Stimulated activated CD4-positive, alpha-beta T cell treated with anti-CD3 and anti-CD28 coated beads, Interleukin-12 subunit alpha, Interleukin-12 subunit beta, amount 100 ng/mL, for 4 hours (primary cell): ENCODE results near the gene FRAT1.
A peak's percentile ranks its signal among the peaks of the same experiment; 100 is the strongest.

ENCODE experiments used
- DNase-seq: peaks from one replicate; pipeline ENCODE4 v3.0.0-alpha.2; 2020

FRAT1 gene

DNA sequence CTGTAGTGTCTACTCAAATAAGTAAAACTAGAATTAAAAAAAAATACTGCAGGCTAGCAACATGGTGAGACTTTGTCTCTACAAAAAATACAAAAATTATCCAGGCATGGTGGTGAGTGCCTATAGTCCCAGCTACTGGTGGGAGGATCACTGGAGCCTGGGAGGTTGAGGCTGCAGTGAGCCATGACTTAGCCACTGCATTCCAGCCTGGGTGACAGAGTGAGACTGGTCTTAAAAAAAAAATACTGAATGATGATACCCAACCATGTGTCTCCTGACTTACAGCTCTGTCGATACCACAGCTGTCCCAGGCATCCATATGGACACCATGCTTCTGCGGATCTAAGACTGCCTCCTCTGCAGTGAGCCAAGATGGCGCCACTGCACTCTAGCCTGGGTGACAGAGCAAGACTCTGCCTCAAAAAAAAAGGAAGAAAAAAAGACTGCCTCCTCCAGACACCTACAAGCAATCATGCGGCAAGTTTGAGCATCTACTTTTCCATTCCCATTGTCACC lies 7.9 kb upstream of the FRAT1 start:
- DNase-seq, result no peak

DNA sequence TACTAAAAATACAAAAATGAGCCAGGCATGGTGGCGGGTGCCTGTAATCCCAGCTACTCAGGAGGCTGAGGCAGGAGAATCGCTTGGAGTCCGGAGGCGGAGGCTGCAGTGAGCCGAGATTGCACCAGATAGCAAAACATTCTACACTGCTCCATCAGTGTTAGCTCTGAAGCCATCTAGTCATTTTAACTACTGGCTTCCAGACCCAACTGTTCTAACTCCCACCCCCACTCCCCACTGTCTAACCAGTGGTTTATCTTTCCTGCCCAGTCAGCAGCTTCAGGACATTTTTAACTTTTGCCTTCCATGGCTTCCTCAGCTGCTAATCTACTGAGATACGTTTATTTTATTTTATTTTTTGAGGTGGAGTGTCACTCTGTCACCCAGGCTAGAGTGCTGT lies 6.2 kb upstream of the FRAT1 start:
- DNase-seq, result no peak

DNA sequence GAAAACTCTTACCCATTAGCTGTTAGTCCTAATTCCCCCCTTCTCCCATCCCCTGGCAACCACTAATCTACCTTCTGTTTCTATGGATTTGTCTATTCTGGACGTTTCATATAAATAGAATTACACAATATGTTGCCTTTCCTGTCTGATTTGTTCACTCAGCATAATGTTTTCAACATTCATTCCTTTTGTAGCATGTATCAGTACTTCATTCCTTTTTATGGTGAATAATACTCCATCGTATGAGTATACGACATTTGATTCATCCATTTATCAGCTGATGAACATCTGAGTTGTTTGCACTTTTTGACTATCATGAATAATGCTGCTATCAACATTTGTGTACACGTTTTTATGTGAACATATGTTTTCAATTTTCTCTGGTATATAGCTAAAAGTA lies 4.4 kb upstream of the FRAT1 start:
- no peak for DNase-seq

DNA sequence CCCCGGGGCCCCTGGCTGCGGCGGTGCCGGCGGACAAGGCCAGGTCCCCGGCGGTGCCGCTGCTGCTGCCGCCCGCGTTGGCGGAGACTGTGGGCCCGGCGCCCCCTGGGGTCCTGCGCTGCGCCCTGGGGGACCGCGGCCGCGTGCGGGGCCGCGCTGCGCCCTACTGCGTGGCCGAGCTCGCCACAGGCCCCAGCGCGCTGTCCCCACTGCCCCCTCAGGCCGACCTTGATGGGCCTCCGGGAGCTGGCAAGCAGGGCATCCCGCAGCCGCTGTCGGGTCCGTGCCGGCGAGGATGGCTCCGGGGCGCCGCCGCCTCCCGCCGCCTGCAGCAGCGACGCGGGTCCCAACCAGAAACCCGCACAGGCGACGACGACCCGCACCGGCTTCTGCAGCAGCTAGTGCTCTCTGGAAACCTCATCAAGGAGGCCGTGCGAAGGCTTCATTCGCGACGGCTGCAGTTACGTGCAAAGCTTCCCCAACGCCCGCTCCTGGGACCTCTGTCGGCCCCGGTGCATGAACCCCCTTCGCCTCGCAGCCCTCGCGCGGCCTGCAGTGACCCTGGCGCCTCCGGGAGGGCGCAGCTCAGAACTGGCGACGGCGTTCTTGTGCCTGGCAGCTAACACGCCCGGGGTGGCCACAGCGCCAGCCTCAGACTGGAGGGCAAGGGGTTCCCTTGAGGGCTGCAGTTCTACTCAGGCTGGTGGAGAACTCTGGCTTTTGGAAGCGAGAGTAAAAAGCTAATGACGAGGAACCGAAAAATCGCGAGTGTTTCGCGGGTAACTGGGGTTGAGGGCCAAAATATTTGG lies 804 bp downstream of the FRAT1 start:
- DNase-seq, result peak; percentile 52

DNA sequence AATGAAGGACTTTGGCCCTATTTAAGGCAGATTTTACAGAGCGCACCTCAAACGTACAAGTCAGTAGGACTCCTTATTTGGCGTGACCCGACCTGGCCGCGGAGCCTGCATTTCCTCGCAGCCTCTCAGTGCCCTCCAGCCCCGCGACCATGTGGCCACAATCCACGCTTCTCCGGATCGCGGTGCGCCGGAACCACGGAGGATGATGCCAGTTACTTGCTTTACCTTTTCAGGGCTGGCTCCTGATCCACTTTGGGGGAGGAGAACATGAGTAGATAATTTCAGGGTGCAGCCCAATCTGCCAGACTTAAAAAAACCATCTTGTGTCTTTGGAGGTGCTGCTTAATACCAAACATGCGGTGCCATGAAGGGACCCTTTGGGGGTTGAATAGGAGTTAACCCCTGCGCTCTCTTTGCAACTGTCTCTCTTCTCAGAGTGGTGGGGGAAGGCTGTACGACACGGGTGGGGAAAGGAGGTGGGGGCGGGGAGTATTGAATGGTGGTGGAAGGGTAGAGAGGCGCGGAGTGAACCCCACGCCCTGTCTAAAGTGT lies 1.5 kb downstream of the FRAT1 start:
- no peak for DNase-seq

DNA sequence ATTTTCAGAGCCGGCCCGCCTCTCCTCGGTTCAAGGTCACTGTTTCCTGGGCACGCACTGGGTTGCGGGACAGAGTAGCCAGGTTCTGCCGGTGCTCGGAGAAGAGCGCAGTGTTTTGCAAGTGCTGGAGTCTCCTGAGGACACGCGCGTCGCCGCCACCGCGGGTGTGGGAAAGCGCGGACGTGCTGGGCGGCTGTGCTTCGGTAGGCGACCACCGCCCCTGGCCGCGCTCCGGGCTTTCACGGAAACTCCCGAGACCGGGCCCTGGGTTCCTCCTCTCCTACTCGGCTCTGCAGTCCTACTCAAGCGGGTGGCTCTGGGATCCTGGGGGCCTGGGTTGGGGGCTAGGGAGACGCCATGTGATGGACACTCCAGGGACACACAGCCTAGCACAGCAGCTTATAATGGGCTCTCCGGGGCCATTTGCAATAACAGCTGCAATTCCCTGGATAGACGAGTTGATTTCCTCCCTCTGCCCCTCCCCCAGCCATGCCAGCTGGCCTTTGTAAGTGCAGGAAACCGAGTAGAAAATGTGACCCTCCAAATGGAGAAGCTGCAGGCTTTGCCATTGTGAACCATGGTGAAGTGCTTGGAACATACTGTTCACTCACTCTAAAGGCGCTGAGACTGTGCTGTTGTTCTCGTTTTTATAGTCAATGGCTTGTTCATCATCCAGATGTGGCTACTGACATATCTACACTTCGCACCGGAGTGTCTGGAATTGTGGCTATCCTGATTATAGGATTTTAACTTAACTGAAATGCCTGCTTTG lies 2.1 kb downstream of the FRAT1 start:
- no peak for DNase-seq

DNA sequence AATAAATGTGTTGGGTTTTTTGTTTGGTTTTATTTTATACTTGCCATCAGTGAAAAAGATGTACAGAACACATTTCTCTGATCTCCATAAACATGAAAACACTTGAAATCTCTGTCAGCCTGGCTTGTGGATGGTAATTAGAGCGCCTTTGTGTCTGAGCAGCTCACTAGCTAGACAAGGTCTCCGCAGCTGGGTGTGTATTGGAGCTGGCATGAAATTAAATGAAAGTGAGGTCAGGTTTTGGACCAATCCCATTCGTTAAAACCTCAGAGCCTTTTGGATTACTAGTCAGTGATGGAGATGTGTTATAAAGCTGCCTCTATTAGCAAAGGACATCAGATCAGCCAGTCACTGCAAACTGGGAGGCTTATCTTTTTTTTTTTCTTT lies 2.7 kb downstream of the FRAT1 start:
- DNase-seq, result no peak

DNA sequence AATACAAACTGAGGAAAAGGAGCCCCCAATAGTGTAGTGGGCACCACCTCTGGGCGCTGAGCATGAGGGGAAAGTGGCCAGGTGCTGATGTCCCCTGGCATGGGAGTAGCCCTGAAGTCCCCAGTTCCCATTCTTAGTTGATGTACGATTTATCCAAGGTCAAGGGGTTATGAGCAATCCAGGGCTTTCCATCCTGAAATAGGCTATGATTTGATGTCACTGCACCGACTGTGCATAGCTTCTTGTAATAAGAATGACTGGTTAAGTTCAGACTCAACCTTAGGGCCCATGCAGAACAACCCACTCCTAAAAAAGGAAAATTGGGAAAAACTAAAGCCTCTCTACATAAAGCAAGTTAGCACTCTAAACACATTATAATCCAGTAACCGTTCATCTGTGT lies 4.4 kb downstream of the FRAT1 start:
- no peak for DNase-seq

DNA sequence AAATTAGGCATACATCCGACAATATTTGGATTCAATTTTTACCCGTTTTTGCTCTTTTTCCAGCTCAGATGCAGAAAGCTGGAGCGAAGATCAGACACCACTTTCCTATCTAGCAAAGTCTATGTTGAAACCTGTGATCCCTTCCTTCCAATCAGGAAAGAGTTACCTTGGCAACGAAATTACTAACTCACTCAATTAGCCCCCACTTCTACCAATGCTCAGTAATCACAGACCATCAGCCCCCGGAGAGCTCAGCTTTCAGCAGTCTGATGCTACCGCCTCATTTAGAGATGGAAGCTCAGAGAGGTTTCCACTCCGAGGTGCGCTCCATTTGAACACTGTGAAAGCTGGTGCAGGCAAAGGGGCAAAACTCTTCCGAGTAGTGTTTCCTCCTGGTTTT lies 6.7 kb downstream of the FRAT1 start:
- no peak for DNase-seq

DNA sequence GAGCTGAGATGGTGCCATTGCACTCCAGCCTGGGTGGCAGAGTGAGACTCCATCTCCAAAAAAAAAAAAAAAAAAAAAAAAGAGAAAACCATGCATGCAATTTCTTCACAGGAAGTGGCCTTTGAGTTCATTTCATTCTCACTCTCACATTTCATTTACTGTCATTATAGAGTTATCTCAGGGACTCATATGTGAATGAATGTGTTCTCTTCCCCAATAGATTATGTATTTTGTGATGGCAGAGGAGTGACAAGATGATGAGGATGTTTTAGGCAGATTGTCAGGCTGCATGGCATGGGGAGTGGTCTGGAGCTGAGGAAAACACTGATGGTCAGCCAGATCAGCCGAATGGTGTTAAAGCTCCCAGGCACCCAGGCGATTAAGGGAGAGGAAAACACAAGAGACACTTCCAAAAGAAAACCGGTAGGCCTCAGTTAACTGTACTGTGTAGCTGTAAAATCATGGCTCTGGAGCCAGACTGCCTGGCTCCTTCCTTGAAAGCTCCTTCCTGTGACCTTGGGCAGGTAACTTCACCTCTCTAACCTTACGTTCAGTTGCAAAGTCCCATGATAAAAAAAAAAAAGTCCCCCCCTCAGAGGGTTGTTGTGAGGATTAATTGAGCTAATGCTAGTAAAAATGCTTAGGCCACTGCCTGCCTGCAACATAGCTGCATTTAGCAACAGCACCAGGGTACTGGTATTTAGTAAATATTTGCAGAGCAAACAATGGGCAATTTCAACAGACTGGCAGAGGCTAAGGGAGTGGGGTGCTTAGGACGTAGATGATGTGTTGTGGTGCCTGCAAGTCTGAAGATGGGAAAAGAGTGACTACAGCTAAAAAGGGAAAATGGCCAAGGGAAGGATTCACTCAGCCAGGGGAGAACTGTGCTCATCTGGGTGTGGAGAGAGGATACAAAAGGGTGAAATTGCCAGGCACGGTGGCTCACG lies 8.6 kb downstream of the FRAT1 start:
- DNase-seq, result no peak

DNA sequence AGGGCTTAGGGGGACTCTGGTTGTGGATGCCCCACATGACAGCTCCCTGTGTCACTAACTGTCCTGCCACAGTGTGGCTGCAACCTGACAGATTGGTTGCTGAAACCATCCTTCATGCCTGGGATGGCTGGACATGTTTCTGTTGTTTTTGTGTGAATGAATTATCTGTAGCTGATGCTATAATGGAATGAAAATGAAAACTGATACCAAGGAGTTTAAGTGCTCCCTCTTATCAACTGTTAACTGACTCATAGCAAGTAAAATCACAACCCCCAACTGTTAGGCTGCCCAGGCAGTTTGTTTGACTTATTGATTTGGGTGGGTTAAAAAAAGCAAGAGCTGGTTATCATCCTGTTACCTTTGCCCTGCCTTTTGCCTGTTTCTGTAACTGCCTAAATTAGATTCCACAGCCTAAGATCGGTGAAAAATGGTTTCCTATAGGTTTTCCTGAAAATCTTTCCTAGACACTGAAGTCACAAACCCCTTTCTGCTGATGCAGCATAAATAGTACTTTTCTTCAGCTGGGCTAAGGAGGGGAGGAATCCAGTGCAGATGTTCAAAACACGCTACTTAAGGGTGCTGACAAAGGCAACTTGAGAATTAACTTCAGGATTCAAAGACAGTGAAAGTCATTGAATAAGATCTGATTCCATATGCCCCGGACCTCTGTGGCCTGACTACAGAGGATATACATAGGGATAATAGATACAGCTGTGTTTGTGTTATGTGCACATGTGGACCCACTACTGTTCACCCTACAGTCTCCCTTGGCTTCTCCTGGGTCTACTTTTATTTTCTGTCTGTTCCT lies 9.8 kb downstream of the FRAT1 start:
- no peak for DNase-seq

DNA sequence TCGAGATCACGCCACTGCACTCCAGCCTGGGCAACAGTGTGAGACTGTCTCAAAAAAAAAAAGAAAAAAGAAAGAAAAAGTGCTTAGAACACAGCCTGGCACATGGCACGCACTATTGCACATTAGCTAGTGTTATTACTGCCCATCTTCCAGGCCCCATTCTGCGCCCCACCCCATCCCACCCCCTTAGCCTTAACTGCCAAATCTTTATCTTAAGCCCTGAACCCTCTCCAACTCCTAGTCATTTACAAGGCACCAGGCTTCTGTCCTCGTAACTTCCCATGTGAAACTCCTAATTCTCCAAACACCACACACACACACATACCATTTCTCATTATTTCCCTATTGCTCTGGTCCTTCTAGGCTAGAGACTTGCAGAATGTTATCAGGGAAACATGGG lies 10.7 kb downstream of the FRAT1 start:
- DNase-seq, result no peak

DNA sequence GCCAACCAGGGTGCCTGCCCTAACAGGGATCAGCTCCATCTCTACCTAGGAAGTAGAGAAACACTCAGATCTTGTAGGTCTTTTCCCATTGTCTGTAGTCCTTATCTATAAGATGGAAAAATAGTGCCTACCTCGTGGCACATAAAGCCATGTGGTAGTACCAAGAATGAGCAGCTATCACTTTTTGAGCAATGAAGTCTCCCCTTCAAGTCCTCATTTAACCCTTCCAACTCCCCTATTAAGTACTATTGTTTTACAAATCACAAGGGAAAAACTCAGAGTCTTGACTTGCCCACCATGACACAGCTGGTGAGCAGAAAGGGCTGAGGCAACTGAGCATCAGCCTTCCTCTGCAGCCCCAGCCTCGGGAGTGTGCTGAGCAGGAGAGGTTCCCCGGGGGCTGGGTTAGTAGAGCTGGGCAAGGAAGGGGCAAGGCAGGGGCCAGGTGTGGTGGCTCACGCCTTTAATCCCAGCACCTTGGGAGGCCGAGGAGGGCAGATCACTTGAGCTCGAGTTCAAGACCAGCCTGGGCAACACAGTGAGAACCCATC lies 12.2 kb downstream of the FRAT1 start:
- DNase-seq, result no peak

DNA sequence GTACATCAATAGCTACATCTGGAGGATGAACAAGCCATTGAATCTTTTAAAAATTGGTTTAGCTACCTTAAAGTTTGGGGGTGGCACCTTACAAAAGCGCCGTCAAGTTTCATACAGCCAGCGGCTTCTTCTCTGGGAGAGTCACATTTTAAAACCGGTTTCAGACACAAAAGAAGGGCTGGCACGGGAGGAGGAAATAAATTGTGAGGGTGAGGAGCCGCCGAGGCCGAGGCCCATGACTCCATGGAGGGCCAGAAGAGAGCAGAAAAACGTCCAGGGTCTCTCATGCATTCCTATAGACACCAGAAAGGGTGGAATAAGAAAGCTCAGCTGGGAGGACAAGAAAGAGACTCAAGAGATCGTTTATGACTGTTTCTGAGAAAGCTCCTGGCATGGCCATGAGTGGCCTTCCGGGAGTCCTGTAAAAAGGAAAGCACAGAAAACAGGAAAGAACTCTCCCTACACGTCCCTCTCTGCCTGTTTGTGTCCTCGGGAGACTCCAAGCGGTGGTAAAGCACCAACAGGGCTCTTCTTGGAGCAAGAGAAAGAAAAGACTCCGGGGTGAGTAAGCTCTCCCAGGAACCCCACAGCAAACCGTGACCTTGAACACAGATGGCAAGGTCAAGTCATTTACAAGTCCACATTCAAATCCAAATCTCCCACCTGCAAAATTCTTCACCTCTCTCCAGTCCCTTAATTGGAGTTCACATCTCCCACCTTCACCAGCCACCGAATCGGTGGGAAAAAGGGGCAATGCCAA lies 13.7 kb downstream of the FRAT1 start:
- no peak for DNase-seq

DNA sequence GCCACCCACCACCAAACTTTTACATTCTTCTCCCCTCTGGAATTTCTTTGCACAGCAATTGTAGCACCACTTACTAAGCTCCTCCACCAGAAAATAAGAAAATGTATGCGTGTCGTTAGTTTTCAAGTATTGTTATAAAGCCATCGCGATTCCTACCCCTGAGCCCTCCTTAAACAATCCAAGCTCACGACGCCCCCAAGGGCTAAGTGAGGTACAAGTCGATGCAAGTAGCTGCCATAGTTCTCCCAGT lies 14.2 kb downstream of the FRAT1 start:
- no peak for DNase-seq

DNA sequence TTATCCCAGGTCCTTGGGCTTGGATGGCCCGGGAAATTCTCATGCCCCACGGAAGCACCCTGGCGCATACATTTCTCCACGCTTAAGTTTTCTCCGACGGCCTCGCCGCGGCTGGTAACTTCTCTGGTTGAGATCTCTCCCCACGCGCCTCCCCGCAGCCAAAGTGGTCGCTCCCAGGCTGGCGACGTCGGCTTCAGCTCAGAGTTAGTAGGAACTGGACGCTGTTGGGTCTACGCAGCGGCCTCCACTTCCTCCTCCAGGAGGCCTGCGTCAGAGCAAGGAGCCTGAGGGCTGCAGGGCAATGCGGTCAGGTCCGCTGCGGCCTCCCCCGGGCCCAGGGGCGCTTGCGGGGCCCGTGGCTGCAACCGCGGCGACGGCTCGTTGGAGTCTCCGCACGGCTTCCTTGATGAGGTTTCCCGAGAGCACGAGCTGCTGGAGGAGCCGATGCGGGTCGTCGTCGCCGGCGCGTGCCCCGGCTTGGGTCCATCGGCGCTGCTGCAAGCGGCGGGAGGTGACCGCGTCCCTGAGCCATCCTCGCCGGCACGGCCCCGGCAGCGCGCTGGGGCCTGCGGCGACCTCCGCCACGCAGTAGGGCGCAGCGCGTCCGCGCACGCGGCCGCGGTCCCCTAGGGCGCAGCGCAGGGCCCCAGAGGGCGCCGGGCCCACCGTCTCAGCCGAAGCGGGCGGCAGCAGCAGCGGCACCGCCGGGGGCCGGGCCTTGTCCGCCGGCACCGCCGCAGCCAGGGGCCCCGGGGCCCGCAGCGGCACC lies 14.7 kb downstream of the FRAT1 start:
- DNase-seq, result no peak

DNA sequence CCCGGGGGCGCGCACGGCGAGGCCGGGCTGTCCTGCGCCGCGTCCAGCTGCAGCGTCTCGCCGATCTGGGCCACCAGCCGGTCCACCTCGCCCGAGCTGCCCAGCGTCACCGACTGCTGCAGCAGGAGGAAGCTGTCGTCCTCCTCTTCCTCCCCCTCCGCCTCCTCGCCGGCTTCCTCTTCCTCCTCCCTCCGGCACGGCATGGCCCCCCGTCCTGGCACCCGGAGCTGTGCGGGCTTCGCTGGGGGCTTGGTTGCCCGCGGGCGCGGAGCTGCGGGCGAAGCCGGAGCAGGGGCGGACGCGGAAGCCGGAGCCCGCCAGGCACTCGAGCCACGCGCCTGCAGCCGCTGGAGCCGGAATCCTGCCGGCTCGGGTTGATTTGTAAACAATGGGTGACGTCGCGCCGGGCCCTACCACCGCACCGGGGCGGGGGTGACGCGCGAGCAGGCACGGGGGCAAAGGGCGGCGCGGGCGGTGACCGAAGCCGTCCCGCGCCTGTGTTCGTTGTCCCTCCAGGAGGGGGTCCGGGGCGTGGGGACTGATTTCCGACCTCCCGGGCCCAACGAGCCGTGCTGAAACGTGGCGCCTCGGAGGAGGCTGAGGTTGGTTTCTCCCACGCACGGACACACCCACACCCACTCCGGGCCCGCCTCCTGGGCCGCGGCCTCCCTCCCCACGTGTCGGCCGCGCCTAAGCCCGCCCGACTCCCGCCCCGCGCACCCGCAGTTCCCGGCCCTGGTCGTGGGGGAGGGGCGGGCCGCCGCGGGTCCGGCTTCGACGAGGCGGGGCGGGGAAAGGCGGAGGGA lies 15.5 kb downstream of the FRAT1 start, which contains the start of gene FRAT2:
TSS of gene FRAT2 (minus strand) at position 360 of the 806 bp plus-strand sequence. CDS start at position 203, 157 bp downstream.
- peak; percentile 83 for DNase-seq

DNA sequence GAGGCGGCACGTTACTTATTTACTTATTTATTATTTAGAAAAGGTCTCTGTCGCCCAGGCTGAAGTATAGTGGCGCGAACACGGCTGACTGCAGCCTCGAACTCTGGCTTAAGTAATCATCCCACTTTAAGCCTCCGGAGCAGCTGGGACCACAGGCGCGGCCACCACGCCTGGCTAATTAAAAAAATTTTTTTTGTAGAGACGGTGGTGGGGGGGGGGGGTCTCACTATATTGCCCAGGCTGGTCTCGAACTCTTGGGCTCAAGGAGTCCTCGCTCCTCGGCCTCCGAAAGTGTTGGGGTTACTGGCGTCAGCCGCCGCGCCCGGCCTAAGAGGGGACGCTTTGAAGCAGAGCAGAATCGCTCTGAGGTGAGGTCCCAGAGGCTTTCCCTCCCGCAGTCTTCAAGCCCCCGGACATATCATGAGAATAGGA lies 16.1 kb downstream of the FRAT1 start:
- DNase-seq, result no peak

DNA sequence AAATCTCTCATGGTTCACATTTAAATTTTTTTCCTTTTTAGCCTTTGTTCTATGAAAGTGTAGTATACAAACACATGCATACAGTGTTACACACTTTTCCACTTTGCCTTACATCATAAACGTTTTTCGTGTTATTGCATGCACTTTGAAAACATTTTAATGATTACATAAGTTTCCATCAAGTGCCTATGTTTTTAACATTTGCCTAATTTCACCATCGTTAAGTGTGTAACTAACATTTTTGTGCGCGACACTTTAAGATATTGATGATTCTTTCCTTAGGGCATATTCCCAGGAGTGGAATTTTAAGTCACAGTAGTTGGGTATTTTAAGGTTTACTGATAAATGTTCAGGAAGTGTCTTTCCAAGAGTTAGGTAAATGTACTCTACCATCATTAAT lies 16.9 kb downstream of the FRAT1 start:
- no peak for DNase-seq
